Measurements from ENCODE around the gene HDGFL3. TPM values are rescaled to one million over a fixed set of nuclear protein-coding genes. Genes with fewer than 3 reads are reported as not detected.

The HDGFL3 gene
- total RNA-seq, 2 experiments from 2014 or later, result 20.5 to 23.3 TPM

GRCh38 chr15:83113881-83114674 is 93.5 kb downstream of the HDGFL3 start:
- DNase-seq, result no peak
- H3K27ac Mint-ChIP-seq, result no peak overlapping the region
- peaks cover 41% of the 10 kb centered on the region for H3K36me3 Mint-ChIP-seq (ENCODE audit: low read depth)
- no peaks in the 10 kb centered on the region for H3K9me3 Mint-ChIP-seq
- CTCF ChIA-PET, result no interaction called here
- peaks cover 24% of the 10 kb centered on the region for H3K4me1 Mint-ChIP-seq
- H3K4me3 Mint-ChIP-seq, result no peak overlapping the region
- POLR2A ChIA-PET, result no interaction called here
- H3K27me3 Mint-ChIP-seq, result peaks cover 11% of the 10 kb centered on the region

- Mint-ChIP-seq H3K36me3 (ENCODE audit: low read depth) (peaks cover 51% of the 10 kb centered on the region), H3K4me3 (no peak overlapping the region)
Observed at GRCh38 chr15:83112956-83113299, 94.7 kb downstream of the HDGFL3 start.

GRCh38 chr15:83112233-83112955 is 95.2 kb downstream of the HDGFL3 start:
- no peak for DNase-seq
- Mint-ChIP-seq H3K4me3 (no peak overlapping the region), H3K27ac (no peak overlapping the region), H3K27me3 (peaks cover 18% of the 10 kb centered on the region), H3K36me3 (ENCODE audit: low read depth) (peaks cover 51% of the 10 kb centered on the region), H3K4me1 (peaks cover 36% of the 10 kb centered on the region), H3K9me3 (no peaks in the 10 kb centered on the region)
- CTCF ChIA-PET, result no interaction called here
- POLR2A ChIA-PET, result no interaction called here

More at GRCh38 chr15:83112956-83113299, 94.7 kb downstream of the HDGFL3 start:
- H3K4me1 Mint-ChIP-seq, result peaks cover 36% of the 10 kb centered on the region
- H3K27me3 Mint-ChIP-seq, result peaks cover 18% of the 10 kb centered on the region
- no peaks in the 10 kb centered on the region for H3K9me3 Mint-ChIP-seq
- no peak for DNase-seq
- no peak overlapping the region for H3K27ac Mint-ChIP-seq
- ChIA-PET POLR2A (no interaction called here), CTCF (no interaction called here)

- POLR2A ChIA-PET, result no interaction called here
- no peak for DNase-seq
- Mint-ChIP-seq H3K4me1 (peaks cover 38% of the 10 kb centered on the region), H3K27ac (no peak overlapping the region), H3K27me3 (peaks cover 23% of the 10 kb centered on the region), H3K9me3 (no peaks in the 10 kb centered on the region), H3K4me3 (no peak overlapping the region), H3K36me3 (ENCODE audit: low read depth) (peaks cover 56% of the 10 kb centered on the region)
- CTCF ChIA-PET, result no interaction called here
Observed at GRCh38 chr15:83111149-83111548, 96.5 kb downstream of the HDGFL3 start.

GRCh38 chr15:83110381-83110780 is 97.2 kb downstream of the HDGFL3 start:
- H3K4me1 Mint-ChIP-seq, result peaks cover 33% of the 10 kb centered on the region
- no peak for DNase-seq
- peaks cover 52% of the 10 kb centered on the region for H3K36me3 Mint-ChIP-seq (ENCODE audit: low read depth)
- POLR2A ChIA-PET, result no interaction called here
- CTCF ChIA-PET, result no interaction called here
- peaks cover 28% of the 10 kb centered on the region for H3K27me3 Mint-ChIP-seq
- H3K4me3 Mint-ChIP-seq, result no peak overlapping the region
- no peak overlapping the region for H3K27ac Mint-ChIP-seq
- no peaks in the 10 kb centered on the region for H3K9me3 Mint-ChIP-seq

GRCh38 chr15:83109532-83109931 is 98.1 kb downstream of the HDGFL3 start:
- DNase-seq, result no peak
- Mint-ChIP-seq H3K27me3 (peaks cover 32% of the 10 kb centered on the region), H3K36me3 (ENCODE audit: low read depth) (peaks cover 47% of the 10 kb centered on the region), H3K4me3 (no peak overlapping the region), H3K9me3 (no peaks in the 10 kb centered on the region), H3K4me1 (peaks cover 32% of the 10 kb centered on the region), H3K27ac (no peak overlapping the region)
- POLR2A ChIA-PET, result interaction anchor here (1.0 to 1.7 kb wide), 3 partner anchors 20 to 98 kb away, joined by 4 to 8 read pairs (median 4); partner anchors contain the start of genes BTBD1 and C15orf40
- CTCF ChIA-PET, result no interaction called here

- Mint-ChIP-seq H3K4me1 (peaks cover 32% of the 10 kb centered on the region), H3K4me3 (peak overlapping the region; percentile 98), H3K36me3 (ENCODE audit: low read depth) (peaks cover 39% of the 10 kb centered on the region), H3K9me3 (no peaks in the 10 kb centered on the region), H3K27ac (peak overlapping the region; percentile 90), H3K27me3 (peaks cover 37% of the 10 kb centered on the region)
- CTCF ChIA-PET, result interaction anchor here (0.8 to 1.1 kb wide), 2 partner anchors 39 to 94 kb away, joined by 3 to 4 read pairs; no protein-coding TSS in a partner anchor
- POLR2A ChIA-PET, result interaction anchor here (0.6 to 1.7 kb wide), 9 partner anchors 21 to 569 kb away, joined by 3 to 8 read pairs (median 4); partner anchors contain the start of genes BTBD1, C15orf40 and RPS17
- DNase-seq, result peak; percentile 61
Observed at GRCh38 chr15:83108266-83109219, 99.1 kb downstream of the HDGFL3 start.

- ChIA-PET POLR2A (interaction anchor here (0.6 to 2.0 kb wide), 6 partner anchors 9 to 568 kb away, joined by 3 to 8 read pairs (median 4); partner anchors contain the start of genes BTBD1, C15orf40 and RPS17), CTCF (interaction anchor here (1.1 kb wide), 1 partner anchor 94 kb away, joined by 3 read pairs; no protein-coding TSS in a partner anchor)
- Mint-ChIP-seq H3K27me3 (peaks cover 37% of the 10 kb centered on the region), H3K9me3 (no peaks in the 10 kb centered on the region), H3K4me3 (peak overlapping the region; percentile 98), H3K27ac (peak overlapping the region; percentile 90), H3K4me1 (peaks cover 32% of the 10 kb centered on the region), H3K36me3 (ENCODE audit: low read depth) (peaks cover 36% of the 10 kb centered on the region)
- DNase-seq, result no peak
Observed at GRCh38 chr15:83107841-83108181, 99.8 kb downstream of the HDGFL3 start.

GRCh38 chr15:83106994-83107840 is 100.4 kb downstream of the HDGFL3 start, which contains the start of gene TM6SF1:
Gene TM6SF1, plus strand, starts transcription at chr15:83107645. Its CDS starts 36 bp downstream, at chr15:83107681.
- ChIA-PET POLR2A (interaction anchor here (0.6 to 2.0 kb wide), 8 partner anchors 9 to 567 kb away, joined by 3 to 8 read pairs (median 4); partner anchors contain the start of genes BTBD1, C15orf40 and RPS17), CTCF (interaction anchor here (1.1 kb wide), 2 partner anchors 13 to 95 kb away, joined by 3 to 4 read pairs; no protein-coding TSS in a partner anchor)
- Mint-ChIP-seq H3K36me3 (ENCODE audit: low read depth) (peaks cover 35% of the 10 kb centered on the region), H3K4me1 (peaks cover 32% of the 10 kb centered on the region), H3K27me3 (peaks cover 41% of the 10 kb centered on the region), H3K9me3 (no peaks in the 10 kb centered on the region), H3K4me3 (peak within 1 kb of the TSS; percentile 98), H3K27ac (peak within 1 kb of the TSS; percentile 90)
- peak; percentile 46 for DNase-seq

- peaks cover 24% of the 10 kb centered on the region for H3K36me3 Mint-ChIP-seq (ENCODE audit: low read depth)
- CTCF ChIA-PET, result interaction anchor here (0.6 kb wide), 1 partner anchor 185 kb away, joined by 3 read pairs; no protein-coding TSS in a partner anchor
- no peak overlapping the region for H3K27ac Mint-ChIP-seq
- peaks cover 51% of the 10 kb centered on the region for H3K27me3 Mint-ChIP-seq
- H3K9me3 Mint-ChIP-seq, result no peaks in the 10 kb centered on the region
- POLR2A ChIA-PET, result no interaction called here
- H3K4me1 Mint-ChIP-seq, result peaks cover 28% of the 10 kb centered on the region
- peak overlapping the region; percentile 4 for H3K4me3 Mint-ChIP-seq
- no peak for DNase-seq
Observed at GRCh38 chr15:83105440-83105839, 102.2 kb downstream of the HDGFL3 start.

- Mint-ChIP-seq H3K4me1 (peaks cover 17% of the 10 kb centered on the region), H3K27me3 (peaks cover 58% of the 10 kb centered on the region), H3K27ac (no peak overlapping the region), H3K9me3 (no peaks in the 10 kb centered on the region), H3K36me3 (ENCODE audit: low read depth) (peaks cover 16% of the 10 kb centered on the region), H3K4me3 (no peak overlapping the region)
- ChIA-PET POLR2A (no interaction called here), CTCF (no interaction called here)
- DNase-seq, result no peak
Observed at GRCh38 chr15:83104141-83104540, 103.5 kb downstream of the HDGFL3 start.

- Mint-ChIP-seq H3K4me1 (peaks cover 5% of the 10 kb centered on the region), H3K4me3 (no peak overlapping the region), H3K9me3 (peaks cover 3% of the 10 kb centered on the region), H3K27me3 (peaks cover 68% of the 10 kb centered on the region), H3K36me3 (ENCODE audit: low read depth) (peaks cover 5% of the 10 kb centered on the region), H3K27ac (no peak overlapping the region)
- POLR2A ChIA-PET, result no interaction called here
- DNase-seq, result no peak
- CTCF ChIA-PET, result no interaction called here
Observed at GRCh38 chr15:83102346-83102745, 105.3 kb downstream of the HDGFL3 start.
